ENCODE measurements around the gene TYRP1.

GRCh38 chr9:12740845-12741244 lies 47.7 kb downstream of the TYRP1 start:
- TF ChIP-seq POLR2A (IDR thresholded peaks at IDR 0.05; ENCODE audit: low read length) (no peak), GATA1 (IDR thresholded peaks at IDR 0.05; ENCODE audit: low read depth, low read length) (no peak)

Measured in erythroblast (primary cell).